ENCODE measurements around the gene NUP160.

NUP160 gene

GRCh38 chr11:47732271-47732670, 115.9 kb downstream of the NUP160 start:
- ATAC-seq: no peak

GRCh38 chr11:47731475-47731874, 116.7 kb downstream of the NUP160 start:
- Mint-ChIP-seq H3K27me3 (no peaks in the 10 kb centered on the region), H3K27ac (peak overlapping the region; percentile 30), H3K9me3 (no peaks in the 10 kb centered on the region), H3K4me1 (no peaks in the 10 kb centered on the region), H3K4me3 (no peak overlapping the region), H3K36me3 (peaks cover 33% of the 10 kb centered on the region)
- no peak for ATAC-seq

More at GRCh38 chr11:47732271-47732670, 115.9 kb downstream of the NUP160 start:
- no peak overlapping the region for H3K4me3 Mint-ChIP-seq
- no peak overlapping the region for H3K27ac Mint-ChIP-seq
- no peaks in the 10 kb centered on the region for H3K4me1 Mint-ChIP-seq
- H3K27me3 Mint-ChIP-seq: no peaks in the 10 kb centered on the region
- no peaks in the 10 kb centered on the region for H3K9me3 Mint-ChIP-seq
- peaks cover 38% of the 10 kb centered on the region for H3K36me3 Mint-ChIP-seq

Data from stimulated activated memory B cell treated with anti-CD40 and anti-IgM and Interleukin-4, amounts not matched to agents 10 μg/mL and 1 μg/mL and 100 μg/mL, for 72 hours (primary cell).